Endothelial cell of umbilical vein (primary cell): Measurements from ENCODE around the gene RAB11B. TPM values are rescaled to one million over a fixed set of nuclear protein-coding genes. Genes with fewer than 3 reads are reported as not detected.
"Not testable (repeated sequence)": the region's sequence is repeated elsewhere in the genome, so short reads cannot be mapped to it uniquely, and the experiment has no call there.

ENCODE experiments used
- Bru-seq: library from RNA; stranded (reverse); fragments of 400-500 nt; gene quantifications from one replicate; lab custom pipeline; 2021; lab: Mats Ljungman, UMichigan
- BruChase-seq, 2 experiments: library from RNA; stranded (reverse); fragments of 400-500 nt; gene quantifications; one replicate each; lab custom pipeline; 2021; lab: Mats Ljungman, UMichigan
- BruUV-seq: library from RNA; stranded (reverse); fragments of 400-500 nt; replicated peaks from 2 replicates; lab custom pipeline; 2021; lab: Mats Ljungman, UMichigan
- CTCF ChIA-PET: fragments of 300-600, 350-600 bp; sonication (Branson Sonifier 250); formaldehyde crosslinking; loops from one replicate; lab custom pipeline; 2021; ENCODE audit warnings: antibody characterized with exemption, inconsistent platforms; lab: Charles Lee
- POLR2A ChIA-PET: fragments of 300-600, 350-600 bp; sonication (Branson Sonifier 250); formaldehyde crosslinking; loops from one replicate; lab custom pipeline; 2021; ENCODE audit warnings: antibody characterized with exemption, inconsistent platforms; lab: Charles Lee
- DNase-seq: peaks from one replicate; pipeline ENCODE4 v3.0.0-alpha.2; 2011; ENCODE audit warnings: low read depth, low spot score
- FAIRE-seq: peaks from 2 replicates; lab custom pipeline; 2011; peaks lifted over from hg19 to GRCh38; lab: Jason Lieb, UNC
- H2AFZ ChIP-seq: 2 replicates; pipeline ENCODE4 v1.6.0; 2012; ENCODE audit warnings: low read depth, low read length, control low read depth, inconsistent platforms
- H3K27ac ChIP-seq: 2 replicates; pipeline ENCODE4 v1.5.1; 2011; ENCODE audit warnings: low read depth, mild to moderate bottlenecking, control low read depth, low read length, moderate library complexity; ENCODE audit not compliant: insufficient read depth
- H3K27me3 ChIP-seq, 2 experiments: 2 replicates each; pipeline versions ENCODE4 v1.6.0 to v1.6.1; 2011; ENCODE audit warnings: low read length in 2 of 2, mixed read lengths in 1 of 2; ENCODE audit not compliant: control insufficient read depth in 2 of 2, insufficient read depth in 2 of 2
- H3K36me3 ChIP-seq, 2 experiments: 2 replicates in 1 of 2; 3 replicates in 1 of 2; pipeline ENCODE4 v1.5.1; 2011; ENCODE audit warnings: low read length in 2 of 2, mild to moderate bottlenecking in 1 of 2, moderate library complexity in 1 of 2; ENCODE audit not compliant: control insufficient read depth in 2 of 2, insufficient read depth in 2 of 2; ENCODE audit errors: extremely low read depth in 1 of 2
- H3K4me1 ChIP-seq: 3 replicates; pipeline ENCODE4 v1.5.1; 2011; ENCODE audit warnings: mild to moderate bottlenecking, low read length; ENCODE audit not compliant: control insufficient read depth, insufficient read depth; ENCODE audit errors: extremely low read depth
- H3K4me2 ChIP-seq: 2 replicates; pipeline ENCODE4 v1.6.1; 2011; ENCODE audit warnings: low read length, control low read depth, mixed read lengths; ENCODE audit not compliant: insufficient read depth
- H3K4me3 ChIP-seq, 3 experiments: fragments of 200-600 bp in 1 of 3; sonication (generic), shearing (Covaris generic) in 1 of 3; replicated peaks in 1 of 3; 2 replicates each; pipeline ENCODE4 v1.5.1; 2011 to 2016; ENCODE audit warnings: control low read depth in 3 of 3, low read length in 3 of 3, mild to moderate bottlenecking in 2 of 3, inconsistent platforms in 1 of 3, low read depth in 1 of 3, moderate library complexity in 1 of 3; ENCODE audit not compliant: insufficient read depth in 1 of 3
- H3K79me2 ChIP-seq: 2 replicates; pipeline ENCODE4 v1.6.0; 2012; ENCODE audit warnings: low read length, inconsistent platforms; ENCODE audit not compliant: control insufficient read depth, insufficient read depth
- H3K9ac ChIP-seq: replicated peaks from 2 replicates; pipeline ENCODE3; 2011; ENCODE audit warnings: low read length, control low read depth; ENCODE audit not compliant: insufficient read depth; ENCODE audit errors: extremely low read depth
- H3K9me1 ChIP-seq: replicated peaks from 3 replicates; pipeline ENCODE4 v1.6.0; 2011; ENCODE audit warnings: mild to moderate bottlenecking, low read length; ENCODE audit not compliant: control insufficient read depth, insufficient read depth; ENCODE audit errors: extremely low read depth
- H3K9me3 ChIP-seq: replicated peaks from 2 replicates; pipeline ENCODE4 v1.5.1; 2012; ENCODE audit warnings: low read length, inconsistent platforms; ENCODE audit not compliant: control insufficient read depth, insufficient read depth
- H4K20me1 ChIP-seq: replicated peaks from 2 replicates; pipeline ENCODE3; 2011; ENCODE audit warnings: mild to moderate bottlenecking, low read length; ENCODE audit not compliant: control insufficient read depth, insufficient read depth; ENCODE audit errors: extremely low read depth
- EZH2 ChIP-seq: IDR thresholded peaks from 2 replicates; pipeline ENCODE4 v1.6.1; 2012; ENCODE audit warnings: borderline replicate concordance, low read depth, mild to moderate bottlenecking, moderate library complexity, low read length, inconsistent platforms; ENCODE audit not compliant: severe bottlenecking
- FOS ChIP-seq: IDR thresholded peaks from 2 replicates; pipeline ENCODE4 v1.6.1; 2011; ENCODE audit warnings: mild to moderate bottlenecking, low read length, moderate library complexity, borderline replicate concordance; ENCODE audit not compliant: insufficient read depth
- GATA2 ChIP-seq: IDR thresholded peaks from 2 replicates; pipeline ENCODE4 v1.7.0; 2011; ENCODE audit warnings: low read depth, mild to moderate bottlenecking, moderate library complexity, mixed read lengths, low read length; ENCODE audit not compliant: insufficient read length, insufficient read depth
- JUN ChIP-seq: IDR thresholded peaks from 2 replicates; pipeline ENCODE4 v1.6.1; 2011; ENCODE audit warnings: borderline replicate concordance, low read depth; ENCODE audit not compliant: insufficient read length, insufficient read depth
- MYC ChIP-seq: IDR thresholded peaks from one replicate; pipeline ENCODE4 v1.6.1; 2011; ENCODE audit warnings: mild to moderate bottlenecking, low read depth, low read length
- POLR2A ChIP-seq: IDR thresholded peaks from 2 replicates; pipeline ENCODE4 v1.6.1; 2012; ENCODE audit warnings: low read depth, mild to moderate bottlenecking, control low read depth, low read length
- POLR2AphosphoS5 ChIP-seq: IDR thresholded peaks from 2 replicates; pipeline ENCODE4 v1.6.1; 2012; ENCODE audit warnings: low read depth, mild to moderate bottlenecking, control low read depth, low read length, moderate library complexity; ENCODE audit not compliant: insufficient read depth
- dilution Hi-C: fragments of 300-500 bp; cut with MboI; formaldehyde crosslinking; loops from one replicate; pipeline ENCODE4 v1.15.0; 2019; ENCODE audit warnings: low sequenced_read_pairs; ENCODE audit not compliant: extremely low pct_ligation_motif_present
- intact Hi-C: fragments of 100-400 bp; cut with micrococcal nuclease; formaldehyde crosslinking; loops from one replicate; pipeline ENCODE4 v1.10.0; 2022
- long read RNA-seq: library from polyadenylated mRNA; stranded (forward); transcript quantifications from one replicate; pipeline ENCODE4 v2.0.0, GENCODE V29; 2021
- polyA minus RNA-seq, 3 experiments: library from RNA; depleted of rRNA, polyadenylated mRNA; stranded (reverse); fragments of >200 nt; gene quantifications; 1 replicate in 1 of 3; 2 replicates in 2 of 3; pipeline ENCODE4 v1.2.3, GENCODE V29; 2011
- polyA plus RNA-seq, 4 experiments: library from polyadenylated mRNA; depleted of rRNA in 3 of 4; stranded (reverse) in 3 of 4; unstranded in 1 of 4; fragments of >200 nt; gene quantifications; 2 replicates each; pipeline versions ENCODE4 v1.2.1 to v1.2.3, GENCODE V29; 2011 to 2012; ENCODE audit warnings: missing spikeins in 1 of 4
- total RNA-seq: library from RNA; stranded (reverse); gene quantifications from 2 replicates; pipeline ENCODE4 v1.2.3, GENCODE V29; 2021
- TF ChIP-seq, protein P1 (sequence below), 2 donors: IDR thresholded peaks; 1 replicate in 1 of 2; 2 replicates in 1 of 2; pipeline ENCODE4 v1.5.1; 2011; ENCODE audit warnings: low read length in 2 of 2, mild to moderate bottlenecking in 2 of 2, moderate library complexity in 2 of 2, control low read depth in 1 of 2, inconsistent platforms in 1 of 2, low read depth in 1 of 2; ENCODE audit not compliant: insufficient read depth in 1 of 2; ENCODE audit errors: extremely low read depth in 1 of 2
- TF ChIP-seq, protein P2 (sequence below): IDR thresholded peaks from 2 replicates; pipeline ENCODE4 v1.6.1; 2011; ENCODE audit not compliant: insufficient read depth, insufficient read length

RAB11B gene
- 92.2 and 99.8 TPM in 2 replicates for total RNA-seq
- 74.1 and 80.0 TPM in 2 replicates for polyA plus RNA-seq
- 54.1 and 72.1 TPM in 2 replicates for polyA plus RNA-seq (2011; cell fraction: cytosol; rRNA removed)
- polyA plus RNA-seq (2011; cell fraction: nucleus; rRNA removed): 130 and 131 TPM in 2 replicates
- 82.6 and 111 TPM in 2 replicates for polyA plus RNA-seq (2012)
- polyA minus RNA-seq: 58.4 and 64.1 TPM in 2 replicates
- polyA minus RNA-seq (2011; cell fraction: cytosol; rRNA and poly(A)+ RNA removed): 32.6 TPM
- 45.5 and 73.0 TPM in 2 replicates for polyA minus RNA-seq (2011; cell fraction: nucleus; rRNA and poly(A)+ RNA removed)
- percentile 66 among the genes with signal in this experiment for Bru-seq, nascent RNA
- BruChase-seq, experiment 1, labeled RNA remaining after a 6-hour chase: percentile 87 among the genes with signal in this experiment
- percentile 74 among the genes with signal in this experiment for BruChase-seq, experiment 2, labeled RNA remaining after a 2-hour chase
- long read RNA-seq, transcript RAB11B-202 (4 exons, 894 nt): minor isoform, 31 of 346 reads
- long read RNA-seq, transcript RAB11B-201 (5 exons, 1,751 nt): major isoform, 283 of 346 reads
- long read RNA-seq, partial matches to known transcripts: 6 of 346 reads
- long read RNA-seq, other reads (novel, unspliced or antisense): 26 of 346 reads

DNA sequence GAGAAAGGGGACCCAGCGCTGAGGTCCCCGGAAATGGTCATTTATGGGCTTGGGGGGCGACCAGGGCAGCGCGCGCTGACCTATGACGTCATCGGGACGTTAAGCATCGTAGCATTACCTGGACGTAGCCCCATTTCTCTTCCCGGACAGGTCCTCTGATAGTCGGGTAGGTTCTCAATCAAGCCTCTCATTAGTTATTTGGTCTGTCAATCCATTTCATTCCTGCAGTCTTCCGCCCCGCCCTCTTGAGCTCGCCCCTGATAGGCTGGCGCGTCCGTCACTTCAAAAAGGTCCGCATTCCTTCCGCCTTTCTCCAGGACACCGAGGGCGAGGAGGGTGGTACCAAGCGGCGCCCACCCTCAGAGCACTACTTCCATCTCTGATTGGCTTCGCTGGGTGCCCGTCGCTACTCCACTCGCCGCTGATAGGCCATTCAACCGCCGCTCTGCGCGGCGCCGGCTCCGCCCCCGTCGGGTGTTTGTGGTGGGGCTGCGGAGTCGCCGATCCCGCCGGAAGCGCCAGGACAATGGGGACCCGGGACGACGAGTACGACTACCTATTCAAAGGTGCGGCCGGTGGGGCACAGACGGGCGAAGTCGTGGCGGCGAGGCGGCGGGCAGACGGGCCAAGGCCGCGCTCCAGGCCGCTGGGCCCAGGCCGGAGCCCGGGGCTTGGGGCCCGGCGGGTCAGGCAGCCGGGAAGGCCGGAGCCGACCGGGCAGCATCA lies at the start of gene RAB11B:
Gene RAB11B (plus strand): TSS at position 470 of the 726 bp plus-strand sequence. CDS start 57 bp downstream, at position 527.
- POLR2A ChIA-PET: interaction anchor here (0.6 to 2.0 kb wide), 11 partner anchors 23 to 124 kb away, joined by 3 to 8 read pairs (median 4); partner anchors contain the start of genes HNRNPM, KANK3, MARCHF2 and ZNF414
- Histone ChIP-seq H3K4me3 (peak within 1 kb of the TSS; percentile 62 to 93 (median 69)), H3K27ac (peak within 1 kb of the TSS; percentile 97), H4K20me1 (no peaks in the 10 kb centered on the region), H3K4me2 (peak within 1 kb of the TSS; percentile 54), H3K9me1 (no peaks in the 10 kb centered on the region), H3K4me1 (peaks cover 23% of the 10 kb centered on the region), H3K79me2 (peaks cover 30% of the 10 kb centered on the region), H3K9me3 (no peaks in the 10 kb centered on the region), H3K36me3 (no peaks in the 10 kb centered on the region), H3K9ac (peak within 1 kb of the TSS; percentile 98), H3K27me3 (no peaks in the 10 kb centered on the region), H2AFZ (peak within 1 kb of the TSS; percentile 12)
- BruUV-seq: no TSS peak
- intact Hi-C loops (loop anchor here (1.0 kb wide), 4 partner anchors 23 to 35 kb away; partner anchors contain the start of gene MARCHF2), dilution Hi-C loops (no loop called here)
- DNase-seq (peak; percentile 100), FAIRE-seq (peak; percentile 99)
- TF ChIP-seq POLR2A (peak; percentile 54), JUN (peak; percentile 91), MYC (no peak), FOS (peak; percentile 18), POLR2AphosphoS5 (no peak), EZH2 (no peak), GATA2 (no peak)
- TF ChIP-seq, protein P1, sequence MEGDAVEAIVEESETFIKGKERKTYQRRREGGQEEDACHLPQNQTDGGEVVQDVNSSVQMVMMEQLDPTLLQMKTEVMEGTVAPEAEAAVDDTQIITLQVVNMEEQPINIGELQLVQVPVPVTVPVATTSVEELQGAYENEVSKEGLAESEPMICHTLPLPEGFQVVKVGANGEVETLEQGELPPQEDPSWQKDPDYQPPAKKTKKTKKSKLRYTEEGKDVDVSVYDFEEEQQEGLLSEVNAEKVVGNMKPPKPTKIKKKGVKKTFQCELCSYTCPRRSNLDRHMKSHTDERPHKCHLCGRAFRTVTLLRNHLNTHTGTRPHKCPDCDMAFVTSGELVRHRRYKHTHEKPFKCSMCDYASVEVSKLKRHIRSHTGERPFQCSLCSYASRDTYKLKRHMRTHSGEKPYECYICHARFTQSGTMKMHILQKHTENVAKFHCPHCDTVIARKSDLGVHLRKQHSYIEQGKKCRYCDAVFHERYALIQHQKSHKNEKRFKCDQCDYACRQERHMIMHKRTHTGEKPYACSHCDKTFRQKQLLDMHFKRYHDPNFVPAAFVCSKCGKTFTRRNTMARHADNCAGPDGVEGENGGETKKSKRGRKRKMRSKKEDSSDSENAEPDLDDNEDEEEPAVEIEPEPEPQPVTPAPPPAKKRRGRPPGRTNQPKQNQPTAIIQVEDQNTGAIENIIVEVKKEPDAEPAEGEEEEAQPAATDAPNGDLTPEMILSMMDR (IDR thresholded peaks at IDR 0.05; ENCODE audit: extremely low read depth in 1 of 2, insufficient read depth in 1 of 2, low read depth in 1 of 2, low read length in 2 of 2): no peak
- TF ChIP-seq, protein P2, sequence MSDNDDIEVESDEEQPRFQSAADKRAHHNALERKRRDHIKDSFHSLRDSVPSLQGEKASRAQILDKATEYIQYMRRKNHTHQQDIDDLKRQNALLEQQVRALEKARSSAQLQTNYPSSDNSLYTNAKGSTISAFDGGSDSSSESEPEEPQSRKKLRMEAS: no peak
- CTCF ChIA-PET: interaction anchor here (0.8 to 5.0 kb wide), 7 partner anchors 9 to 116 kb away, joined by 3 to 29 read pairs (median 6); partner anchors contain the start of genes ANGPTL4 and MARCHF2

DNA sequence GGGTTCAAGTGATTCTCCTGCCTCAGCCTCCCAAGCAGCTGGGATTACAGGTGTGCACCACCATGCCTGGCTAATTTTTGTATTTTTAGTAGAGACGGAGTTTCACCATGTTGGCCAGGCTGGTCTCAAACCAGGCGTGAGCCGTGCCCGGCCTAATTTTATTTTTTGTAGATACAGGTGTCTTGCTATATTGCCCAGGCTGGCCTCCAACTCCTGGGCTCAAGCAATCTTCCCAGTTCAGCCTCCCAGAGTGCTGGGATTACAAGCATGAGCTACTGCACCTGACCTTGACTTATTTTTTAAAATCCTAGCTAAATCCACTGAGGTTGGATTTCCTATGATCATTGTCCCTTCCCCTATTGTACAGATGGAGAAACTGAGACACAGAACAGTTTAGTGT lies 48.7 kb upstream of the RAB11B start:
- POLR2A ChIA-PET: interaction anchor here (1.0 kb wide), 2 partner anchors 15 to 24 kb away, joined by 3 read pairs; no protein-coding TSS in a partner anchor
- FAIRE-seq: not testable (repeated sequence)

More for the DNA sequence above, 48.7 kb upstream of the RAB11B start:
- H3K4me3 ChIP-seq, H3K9me1 ChIP-seq, H3K27me3 ChIP-seq, H3K9ac ChIP-seq, dilution Hi-C loops, DNase-seq, H3K4me2 ChIP-seq, H2AFZ ChIP-seq, intact Hi-C loops, H3K36me3 ChIP-seq, H3K79me2 ChIP-seq, H3K9me3 ChIP-seq, H4K20me1 ChIP-seq: not testable (repeated sequence)
- Histone ChIP-seq H3K4me1 (peaks cover 26% of the 10 kb centered on the region), H3K27ac (peak overlapping the region; percentile 73)
- BruUV-seq: TSS peak; percentile 83
- CTCF ChIA-PET: interaction anchor here (0.9 to 3.0 kb wide), 6 partner anchors 11 to 165 kb away, joined by 3 to 17 read pairs (median 6); partner anchors contain the start of genes MARCHF2, NDUFA7 and RPS28
